K562 (cell line): ENCODE measurements around the gene RNF44. TPM values are rescaled to one million over a fixed set of nuclear protein-coding genes. Genes with fewer than 3 reads are reported as not detected.

Experiments
- ATAC-seq: fragments of 200-7000 bp; cut with Tn5 transposase; 3 replicates; pipeline ENCODE4 v1.9.1; 2020; ENCODE audit warnings: moderate library complexity
- BruUV-seq: library from RNA; stranded (reverse); fragments of 400-500 nt; replicated peaks from 2 replicates; lab custom pipeline; 2021; lab: Mats Ljungman, UMichigan
- CTCF ChIA-PET: fragments of 300-600 bp; formaldehyde crosslinking; extraction: SDS; loops from one replicate; lab custom pipeline; 2021; ENCODE audit warnings: low intra/inter-chr PET ratio; lab: Yijun Ruan, JAX
- POLR2A ChIA-PET: fragments of 300-600, 350-650 bp; sonication (Branson Sonifier 250); formaldehyde crosslinking; extraction: SDS; loops from one replicate; lab custom pipeline; 2021; ENCODE audit warnings: antibody characterized with exemption, inconsistent platforms; lab: Yijun Ruan, JAX
- DNase-seq, 4 experiments: peaks; one replicate each; pipeline versions ENCODE4 v3.0.0 to v3.0.0-alpha.2; 2011 to 2018; ENCODE audit warnings: low spot score in 3 of 4, mixed read lengths in 3 of 4; ENCODE audit errors: extremely low read depth in 1 of 4
- FAIRE-seq: peaks from 2 replicates; lab custom pipeline; 2011; peaks lifted over from hg19 to GRCh38; lab: Jason Lieb, UNC
- H2AFZ ChIP-seq: 2 replicates; pipeline ENCODE4 v1.6.0; 2011; ENCODE audit warnings: low read depth, low read length, control low read depth, inconsistent platforms
- H3K27ac ChIP-seq: fragments of 200-600 bp; 3 replicates; pipeline ENCODE4 v1.8.0; 2011; ENCODE audit warnings: low read depth, mild to moderate bottlenecking, control low read depth, inconsistent platforms, low read length, moderate library complexity, mixed read lengths; ENCODE audit errors: extremely low read depth
- H3K27me3 ChIP-seq, 2 experiments: fragments of 300-600 bp in 1 of 2; 2 replicates in 1 of 2; 3 replicates in 1 of 2; pipeline versions ENCODE4 v1.6.0 to v1.8.0; 2011; ENCODE audit warnings: inconsistent platforms in 2 of 2, low read length in 2 of 2, mild to moderate bottlenecking in 1 of 2, mixed read lengths in 1 of 2, moderate library complexity in 1 of 2; ENCODE audit not compliant: control insufficient read depth in 2 of 2, insufficient read depth in 2 of 2
- H3K36me3 ChIP-seq: fragments of 300-600 bp; 3 replicates; pipeline ENCODE4 v1.8.0; 2011; ENCODE audit warnings: mild to moderate bottlenecking, low read length, inconsistent platforms; ENCODE audit not compliant: control insufficient read depth, insufficient read depth
- H3K4me1 ChIP-seq, 2 experiments: fragments of 200-600 bp in 1 of 2; replicated peaks in 1 of 2; 2 replicates in 1 of 2; 3 replicates in 1 of 2; pipeline versions ENCODE4 v1.5.1 to v1.8.0; 2011; ENCODE audit warnings: inconsistent platforms in 2 of 2, low read length in 2 of 2, mild to moderate bottlenecking in 1 of 2, mixed read lengths in 1 of 2, moderate library complexity in 1 of 2; ENCODE audit not compliant: control insufficient read depth in 2 of 2, insufficient read depth in 2 of 2
- H3K4me2 ChIP-seq: 2 replicates; pipeline ENCODE4 v1.6.1; 2011; ENCODE audit warnings: low read length, control low read depth, inconsistent platforms, mixed read lengths; ENCODE audit not compliant: insufficient read depth
- H3K4me3 ChIP-seq: fragments of 200-600 bp; sonication (generic), shearing (Covaris generic); 2 replicates; pipeline ENCODE4 v1.5.1; 2016; ENCODE audit warnings: control low read depth, inconsistent platforms
- H3K79me2 ChIP-seq: fragments of 200-600 bp; 3 replicates; pipeline ENCODE4 v1.8.0; 2011; ENCODE audit warnings: low read length, inconsistent platforms; ENCODE audit not compliant: control insufficient read depth, insufficient read depth
- H3K9ac ChIP-seq, 2 experiments: 2 replicates each; pipeline versions ENCODE4 v1.6.0 to v1.6.1; 2011; ENCODE audit warnings: low read depth in 2 of 2, low read length in 2 of 2, control low read depth in 1 of 2, inconsistent platforms in 1 of 2, mild to moderate bottlenecking in 1 of 2, mixed read lengths in 1 of 2; ENCODE audit not compliant: insufficient read depth in 1 of 2
- H3K9me1 ChIP-seq: one replicate; pipeline ENCODE4 v1.6.0; 2011; ENCODE audit warnings: inconsistent platforms, mild to moderate bottlenecking, low read length, moderate library complexity; ENCODE audit not compliant: control insufficient read depth, insufficient read depth
- H3K9me3 ChIP-seq: replicated peaks from 2 replicates; pipeline ENCODE4 v1.5.1; 2011; ENCODE audit warnings: low read depth, low read length, inconsistent platforms; ENCODE audit not compliant: control insufficient read depth, insufficient read depth
- H4K20me1 ChIP-seq: replicated peaks from 2 replicates; pipeline ENCODE4 v1.6.1; 2011; ENCODE audit warnings: low read length, inconsistent platforms, mixed read lengths; ENCODE audit not compliant: control insufficient read depth, insufficient read depth
- CBFA2T3 ChIP-seq: fragments of 450-650 bp; IDR thresholded peaks from 2 replicates; pipeline ENCODE4 v1.6.1; 2017
- GABPB2 ChIP-seq: fragments of 250-450 bp; sonication (Bioruptor Pico); conservative IDR thresholded peaks from 2 replicates; pipeline ENCODE4 v1.5.1; 2021; ENCODE audit warnings: mild to moderate bottlenecking
- NFRKB ChIP-seq: fragments of 450-650 bp; IDR thresholded peaks from 2 replicates; pipeline ENCODE4 v1.6.1; 2016; ENCODE audit warnings: low read depth
- POLR2AphosphoS5 ChIP-seq: IDR thresholded peaks from 2 replicates; pipeline ENCODE4 v1.6.1; 2011; ENCODE audit warnings: mild to moderate bottlenecking, low read depth, low read length, moderate library complexity; ENCODE audit not compliant: control insufficient read depth, insufficient read depth
- THRAP3 ChIP-seq: fragments of 450-650 bp; IDR thresholded peaks from 2 replicates; pipeline ENCODE4 v1.6.1; 2016; ENCODE audit warnings: mild to moderate bottlenecking, inconsistent platforms, borderline replicate concordance
- ZNF384 ChIP-seq: IDR thresholded peaks from 2 replicates; pipeline ENCODE4 v1.6.1; 2012; ENCODE audit warnings: low read depth, low read length, improper control_type of control experiment
- WGBS: fragments of 100-300 bp; shearing (Covaris generic); methylation state at CpG from one replicate; pipeline ENCODE4 v1.1.6; 2016; ENCODE audit warnings: low coverage, mixed read lengths; ENCODE audit not compliant: insufficient coverage; ENCODE audit errors: missing lambda C conversion rate; 5-methylcytosine and 5-hydroxymethylcytosine counted together
- in situ Hi-C: fragments of 300-500 bp; cut with MboI; formaldehyde crosslinking; loops from 4 replicates; pipeline ENCODE4 v1.15.0; 2018; ENCODE audit warnings: inconsistent platforms, mixed read lengths
- intact Hi-C: fragments of 100-400 bp; cut with micrococcal nuclease; formaldehyde crosslinking; loops from 2 replicates; pipeline ENCODE4 v1.14.2; 2022
- polyA plus RNA-seq, 8 experiments: library from polyadenylated mRNA; depleted of rRNA in 4 of 8; stranded (reverse) in 5 of 8; unstranded in 3 of 8; fragments of >200 nt; fragmentation: Nextera tagmentation in 2 of 8; fragmentation: Illumina TruSeq in 1 of 8; extraction: Ambion mirVana in 2 of 8; extraction: Trizol in 1 of 8; gene quantifications; 2 replicates each; pipeline versions ENCODE4 v1.2.1 to v1.2.3, GENCODE V29; 2011 to 2014; ENCODE audit warnings: inconsistent platforms in 1 of 8, missing spikeins in 1 of 8
- total RNA-seq, 7 experiments: library from RNA; depleted of rRNA in 6 of 7; stranded (reverse); fragments of >200 nt in 6 of 7; fragmentation: Illumina TruSeq in 2 of 7; extraction: Trizol in 2 of 7; gene quantifications; 2 replicates each; pipeline versions ENCODE4 v1.2.1 to v1.2.3, GENCODE V29; 2011 to 2021; ENCODE audit warnings: low replicate concordance in 1 of 7

The RNF44 gene
- total and polyA plus RNA-seq, 9 of the 15 experiments (the other 6 are each of a cell fraction or from before 2014, with no cell fraction given): 1.6 to 82.6 (median 7.4) TPM

- Histone ChIP-seq H3K27me3 (no peaks in the 10 kb centered on the region), H3K79me2 (no peaks in the 10 kb centered on the region), H3K36me3 (peaks cover 62% of the 10 kb centered on the region; the same call in 2 of the 3 replicates), H2AFZ (no peak overlapping the region), H3K4me1 (no peaks in the 10 kb centered on the region), H3K27ac (no peak overlapping the region), H3K4me2 (no peak overlapping the region), H3K9ac (no peak overlapping the region), H4K20me1 (no peaks in the 10 kb centered on the region), H3K9me1 (no peaks in the 10 kb centered on the region), H3K9me3 (no peaks in the 10 kb centered on the region), H3K4me3 (no peak overlapping the region)
- DNase-seq (no peak), ATAC-seq (no peak), FAIRE-seq (no peak)
- 83% methylated on average over 2 of the region's 2 CpGs for WGBS
- in situ Hi-C loops (no loop called here), intact Hi-C loops (no loop called here)
- 0 out of 2 replicates have a peak, but pooled peaks have one; percentile 33 for TF ChIP-seq POLR2AphosphoS5
- TF ChIP-seq GABPB2 (CRISPR knock-in tag): no peak
- POLR2A ChIA-PET: interaction anchor here (0.7 to 1.5 kb wide), 2 partner anchors 14 to 23 kb away, joined by 3 read pairs; no protein-coding TSS in a partner anchor
- no TSS peak for BruUV-seq
- CTCF ChIA-PET: no interaction called here
Observed at GRCh38 chr5:176507911-176508310, 29.3 kb downstream of the RNF44 start.

- in situ Hi-C loops: no loop called here
Observed at GRCh38 chr5:176503496-176503895, 33.7 kb downstream of the RNF44 start.

More at GRCh38 chr5:176503496-176503895, 33.7 kb downstream of the RNF44 start:
- H3K36me3 ChIP-seq: peaks cover 91% of the 10 kb centered on the region; the same call in 2 of the 3 replicates
- ChIA-PET POLR2A (interaction anchor here (1.5 kb wide), 1 partner anchor 18 kb away, joined by 4 read pairs; no protein-coding TSS in a partner anchor), CTCF (no interaction called here)
- H3K27ac ChIP-seq: no peak overlapping the region
- no TSS peak for BruUV-seq
- no peaks in the 10 kb centered on the region for H3K27me3 ChIP-seq
- no peaks in the 10 kb centered on the region for H3K4me1 ChIP-seq
- no peaks in the 10 kb centered on the region for H3K9me3 ChIP-seq
- no peaks in the 10 kb centered on the region for H3K79me2 ChIP-seq
- H2AFZ ChIP-seq: no peak overlapping the region
- no peaks in the 10 kb centered on the region for H3K9me1 ChIP-seq
- peak; percentile 10; the same call in 1 of the 2 replicates for TF ChIP-seq CBFA2T3
- TF ChIP-seq NFRKB: no peak
- no peak for TF ChIP-seq ZNF384
- no peak for TF ChIP-seq THRAP3
- no peak for ATAC-seq
- WGBS: 76% methylated on average over 5 of the region's 5 CpGs
- DNase-seq: no peak
- H3K4me3 ChIP-seq: no peak overlapping the region
- H3K9ac ChIP-seq: no peak overlapping the region
- H3K4me2 ChIP-seq: no peak overlapping the region
- no peak for FAIRE-seq
- intact Hi-C loops: no loop called here
- H4K20me1 ChIP-seq: no peaks in the 10 kb centered on the region
